ENCODE data around the gene PER3. TPM values are rescaled to one million over a fixed set of nuclear protein-coding genes. Genes with fewer than 3 reads are reported as not detected.

Gene PER3
- polyA plus RNA-seq, 1 experiment: 13.5 TPM

DNA sequence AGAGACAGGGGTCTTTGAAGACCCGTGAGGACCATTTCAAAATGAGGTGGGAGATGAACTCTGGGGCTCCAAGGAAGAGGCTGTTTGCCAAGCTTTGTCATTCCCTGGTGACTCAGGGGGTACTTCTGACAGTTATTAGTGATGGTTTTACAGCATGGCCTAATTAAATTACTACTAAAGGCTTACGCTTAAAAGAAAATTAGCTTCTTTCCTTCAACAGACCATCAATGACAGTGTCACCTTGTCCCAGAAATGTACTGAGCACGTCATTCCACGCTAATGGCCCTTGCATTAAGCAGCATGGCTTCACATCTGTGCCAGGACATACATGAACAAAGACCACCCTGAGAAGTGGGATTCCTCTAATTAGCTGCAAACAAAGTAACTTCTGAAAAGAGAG, 73.9 kb downstream of the PER3 start:
- TF ChIP-seq, protein P1, sequence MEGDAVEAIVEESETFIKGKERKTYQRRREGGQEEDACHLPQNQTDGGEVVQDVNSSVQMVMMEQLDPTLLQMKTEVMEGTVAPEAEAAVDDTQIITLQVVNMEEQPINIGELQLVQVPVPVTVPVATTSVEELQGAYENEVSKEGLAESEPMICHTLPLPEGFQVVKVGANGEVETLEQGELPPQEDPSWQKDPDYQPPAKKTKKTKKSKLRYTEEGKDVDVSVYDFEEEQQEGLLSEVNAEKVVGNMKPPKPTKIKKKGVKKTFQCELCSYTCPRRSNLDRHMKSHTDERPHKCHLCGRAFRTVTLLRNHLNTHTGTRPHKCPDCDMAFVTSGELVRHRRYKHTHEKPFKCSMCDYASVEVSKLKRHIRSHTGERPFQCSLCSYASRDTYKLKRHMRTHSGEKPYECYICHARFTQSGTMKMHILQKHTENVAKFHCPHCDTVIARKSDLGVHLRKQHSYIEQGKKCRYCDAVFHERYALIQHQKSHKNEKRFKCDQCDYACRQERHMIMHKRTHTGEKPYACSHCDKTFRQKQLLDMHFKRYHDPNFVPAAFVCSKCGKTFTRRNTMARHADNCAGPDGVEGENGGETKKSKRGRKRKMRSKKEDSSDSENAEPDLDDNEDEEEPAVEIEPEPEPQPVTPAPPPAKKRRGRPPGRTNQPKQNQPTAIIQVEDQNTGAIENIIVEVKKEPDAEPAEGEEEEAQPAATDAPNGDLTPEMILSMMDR (IDR thresholded peaks at IDR 0.05; ENCODE audit: insufficient read depth, low read depth, low read length): no peak
- POLR2A ChIA-PET: no interaction called here
- CTCF ChIA-PET: no interaction called here
- Histone ChIP-seq H3K4me3 (ENCODE audit: low read depth, low read length) (no peak overlapping the region), H3K36me3 (ENCODE audit: control insufficient read depth, insufficient read depth, low read length) (no peaks in the 10 kb centered on the region), H3K27me3 (ENCODE audit: control insufficient read depth, insufficient read depth, low read length) (no peaks in the 10 kb centered on the region)
- DNase-seq (ENCODE audit: low read depth): no peak

GRCh38 chr1:7859406-7859805, 75.3 kb downstream of the PER3 start:
- Histone ChIP-seq H3K36me3 (ENCODE audit: control insufficient read depth, insufficient read depth, low read length) (no peaks in the 10 kb centered on the region), H3K27me3 (ENCODE audit: control insufficient read depth, insufficient read depth, low read length) (no peaks in the 10 kb centered on the region), H3K4me3 (ENCODE audit: low read depth, low read length) (no peak overlapping the region)
- ChIA-PET CTCF (interaction anchor here (1.0 kb wide), 1 partner anchor 13 kb away, joined by 3 read pairs; no protein-coding TSS in a partner anchor), POLR2A (no interaction called here)
- TF ChIP-seq, protein P1 (IDR thresholded peaks at IDR 0.05; ENCODE audit: insufficient read depth, low read depth, low read length): no peak
- DNase-seq (ENCODE audit: low read depth): no peak

GRCh38 chr1:7860130-7860529, 76.0 kb downstream of the PER3 start:
- no peak for DNase-seq (ENCODE audit: low read depth)
- ChIA-PET POLR2A (no interaction called here), CTCF (interaction anchor here (1.0 kb wide), 1 partner anchor 13 kb away, joined by 3 read pairs; no protein-coding TSS in a partner anchor)
- TF ChIP-seq, protein P1 (IDR thresholded peaks at IDR 0.05; ENCODE audit: insufficient read depth, low read depth, low read length): no peak
- H3K36me3 ChIP-seq (ENCODE audit: control insufficient read depth, insufficient read depth, low read length): no peaks in the 10 kb centered on the region
- no peaks in the 10 kb centered on the region for H3K27me3 ChIP-seq (ENCODE audit: control insufficient read depth, insufficient read depth, low read length)
- no peak overlapping the region for H3K4me3 ChIP-seq (ENCODE audit: low read depth, low read length)

DNA sequence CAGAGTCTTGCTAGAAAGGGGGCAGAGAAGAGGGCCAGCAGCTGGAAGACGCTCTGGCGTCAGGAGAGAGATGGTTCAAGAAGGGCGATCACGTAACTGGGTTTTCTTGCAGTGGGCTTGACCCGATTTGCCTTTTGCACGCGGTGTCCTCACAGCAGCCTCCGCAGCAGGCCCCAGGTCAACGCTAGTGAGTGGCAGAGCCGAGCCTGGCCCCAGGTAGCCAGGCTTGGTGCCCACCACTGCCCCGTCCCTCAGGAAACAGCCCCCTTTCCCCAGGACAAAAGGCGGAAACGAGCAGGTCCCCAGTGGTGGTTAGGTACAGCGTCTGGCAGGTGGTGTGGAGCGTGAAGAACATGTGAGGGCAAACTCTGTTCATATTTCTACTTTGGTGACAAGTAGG, 77.4 kb downstream of the PER3 start:
- no peak for DNase-seq (ENCODE audit: low read depth)
- ChIA-PET POLR2A (no interaction called here), CTCF (no interaction called here)
- H3K4me3 ChIP-seq (ENCODE audit: low read depth, low read length): no peak overlapping the region
- no peaks in the 10 kb centered on the region for H3K36me3 ChIP-seq (ENCODE audit: control insufficient read depth, insufficient read depth, low read length)
- H3K27me3 ChIP-seq (ENCODE audit: control insufficient read depth, insufficient read depth, low read length): no peaks in the 10 kb centered on the region
- TF ChIP-seq, protein P1 (IDR thresholded peaks at IDR 0.05; ENCODE audit: insufficient read depth, low read depth, low read length): no peak

GRCh38 chr1:7862211-7863060, 78.3 kb downstream of the PER3 start:
- no peak for DNase-seq (ENCODE audit: low read depth)
- ChIA-PET POLR2A (no interaction called here), CTCF (interaction anchor here (0.6 kb wide), 1 partner anchor 28 kb away, joined by 3 read pairs; no protein-coding TSS in a partner anchor)
- TF ChIP-seq, protein P1 (IDR thresholded peaks at IDR 0.05; ENCODE audit: insufficient read depth, low read depth, low read length): no peak
- Histone ChIP-seq H3K27me3 (ENCODE audit: control insufficient read depth, insufficient read depth, low read length) (no peaks in the 10 kb centered on the region), H3K36me3 (ENCODE audit: control insufficient read depth, insufficient read depth, low read length) (no peaks in the 10 kb centered on the region), H3K4me3 (ENCODE audit: low read depth, low read length) (no peak overlapping the region)

All from BJ (cell line).